ENCODE data around the gene OVAAL. TPM values are rescaled to one million over a fixed set of nuclear protein-coding genes. Genes with fewer than 3 reads are reported as not detected.

OVAAL gene
- total and polyA plus RNA-seq, 2 of the 8 experiments (the other 6 are each of a cell fraction or from before 2014, with no cell fraction given): not detected

DNA sequence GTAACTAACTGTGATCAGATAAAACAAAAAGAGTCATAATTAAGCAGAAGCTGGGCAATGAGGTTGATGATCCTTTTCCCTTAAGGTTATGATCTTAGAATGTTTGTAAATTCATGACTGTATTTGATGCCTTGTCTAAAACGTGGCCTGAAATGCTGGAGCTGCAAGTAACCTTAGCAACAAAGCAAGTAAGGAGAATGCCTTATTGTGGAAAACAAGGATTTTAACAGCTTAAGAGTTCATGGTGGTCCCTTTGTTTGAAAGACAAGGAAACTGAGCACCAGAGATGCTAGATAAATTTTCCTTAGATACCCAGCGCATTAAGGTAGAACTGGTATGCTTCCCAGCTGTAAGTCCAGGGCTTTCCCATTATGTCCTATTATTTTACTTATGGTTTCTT lies 47.4 kb downstream of the OVAAL start (continued):
- TF ChIP-seq HDAC2 (IDR thresholded peaks at IDR 0.05; ENCODE audit: borderline replicate concordance in 1 of 2, low read depth in 2 of 2, low read length in 2 of 2) (no peak), POU5F1 (IDR thresholded peaks at IDR 0.05; ENCODE audit: low read depth, low read length) (no peak), RFX5 (IDR thresholded peaks at IDR 0.05; ENCODE audit: borderline replicate concordance, low read depth, low read length) (no peak)
